DMS 273 treated with DMSO at 0.1 percent for 48 hours (cell line): ENCODE measurements around the gene P3H3.
A peak's percentile ranks its signal among the peaks of the same experiment; 100 is the strongest.

Experiments
- DNase-seq: peaks from one replicate; lab custom pipeline; 2025; lab: John Stamatoyannopoulos, UW

The P3H3 gene

GRCh38 chr12:6826734-6827436, 1.3 kb upstream of the P3H3 start:
- no peak for DNase-seq

- DNase-seq: peak; percentile 41
These were observed 733 bp upstream of the P3H3 start for GRCh38 chr12:6827437-6827911.

- DNase-seq: no peak
These were observed 751 bp downstream of the P3H3 start for GRCh38 chr12:6828781-6829535.

- no peak for DNase-seq
These were observed 1.5 kb downstream of the P3H3 start for GRCh38 chr12:6829536-6830220.

- DNase-seq: no peak
These were observed 2.2 kb downstream of the P3H3 start for GRCh38 chr12:6830286-6830890.

- no peak for DNase-seq
These were observed 2.8 kb downstream of the P3H3 start for GRCh38 chr12:6830999-6831398.

GRCh38 chr12:6831450-6831995, 3.3 kb downstream of the P3H3 start:
- DNase-seq: no peak

GRCh38 chr12:6832125-6832524, 3.9 kb downstream of the P3H3 start:
- DNase-seq: no peak

- DNase-seq: no peak
These were observed 5.1 kb downstream of the P3H3 start for GRCh38 chr12:6833189-6833890.

GRCh38 chr12:6834254-6834653, 6.0 kb downstream of the P3H3 start:
- no peak for DNase-seq

- no peak for DNase-seq
These were observed 6.7 kb downstream of the P3H3 start for GRCh38 chr12:6834873-6835272.

- no peak for DNase-seq
These were observed 8.6 kb downstream of the P3H3 start for GRCh38 chr12:6836851-6837250.

GRCh38 chr12:6837370-6838060, 9.3 kb downstream of the P3H3 start:
- no peak for DNase-seq

GRCh38 chr12:6838854-6839253, 10.6 kb downstream of the P3H3 start:
- DNase-seq: no peak

- no peak for DNase-seq
These were observed 11.4 kb downstream of the P3H3 start for GRCh38 chr12:6839482-6840201.

GRCh38 chr12:6840330-6840729, 12.1 kb downstream of the P3H3 start:
- DNase-seq: no peak

- DNase-seq: no peak
These were observed 12.7 kb downstream of the P3H3 start, which contains the start of gene GNB3 for GRCh38 chr12:6840761-6841515. GNB3 (plus strand) TSS chr12:6840925; CDS start chr12:6841288, 363 bp downstream.

- no peak for DNase-seq
These were observed 13.9 kb downstream of the P3H3 start for GRCh38 chr12:6842075-6842474.
